Activated naive CD4-positive, alpha-beta T cell treated with anti-CD3 and anti-CD28 coated beads, Interleukin-2, amount 10 ng/mL, durations not matched to agents 7 days and 5 days (primary cell): ENCODE results near the gene PRR33.
A peak's percentile ranks its signal among the peaks of the same experiment; 100 is the strongest.

ENCODE experiments used
- CTCF ChIA-PET: fragments of 350-600 bp; sonication (Branson Sonifier 250); formaldehyde crosslinking; loops from one replicate; lab custom pipeline; 2021; ENCODE audit warnings: antibody characterized with exemption; lab: Charles Lee
- DNase-seq: peaks from one replicate; pipeline ENCODE4 v3.0.0-alpha.2; 2020
- H3K27ac Mint-ChIP-seq: one replicate; pipeline ENCODE4 v1.8.0; 2021; ENCODE audit warnings: mild to moderate bottlenecking, moderate library complexity, mixed read lengths
- H3K27me3 Mint-ChIP-seq: one replicate; pipeline ENCODE4 v1.8.0; 2021; ENCODE audit warnings: mild to moderate bottlenecking, mixed read lengths
- H3K36me3 Mint-ChIP-seq: one replicate; pipeline ENCODE4 v1.8.0; 2021; ENCODE audit warnings: mixed read lengths
- H3K4me1 Mint-ChIP-seq: one replicate; pipeline ENCODE4 v1.8.0; 2021; ENCODE audit warnings: mixed read lengths
- H3K4me3 Mint-ChIP-seq: one replicate; pipeline ENCODE4 v1.8.0; 2021; ENCODE audit warnings: mild to moderate bottlenecking, moderate library complexity, mixed read lengths
- H3K9me3 Mint-ChIP-seq: one replicate; pipeline ENCODE4 v1.8.0; 2021; ENCODE audit warnings: mixed read lengths

Gene PRR33

GRCh38 chr11:1923201-1923956 is 31.7 kb upstream of the PRR33 start:
- Mint-ChIP-seq H3K27ac (no peak overlapping the region), H3K4me3 (no peak overlapping the region), H3K27me3 (peaks cover 48% of the 10 kb centered on the region), H3K36me3 (no peaks in the 10 kb centered on the region), H3K9me3 (no peaks in the 10 kb centered on the region), H3K4me1 (peaks cover 6% of the 10 kb centered on the region)
- CTCF ChIA-PET: no interaction called here
- no peak for DNase-seq

DNA sequence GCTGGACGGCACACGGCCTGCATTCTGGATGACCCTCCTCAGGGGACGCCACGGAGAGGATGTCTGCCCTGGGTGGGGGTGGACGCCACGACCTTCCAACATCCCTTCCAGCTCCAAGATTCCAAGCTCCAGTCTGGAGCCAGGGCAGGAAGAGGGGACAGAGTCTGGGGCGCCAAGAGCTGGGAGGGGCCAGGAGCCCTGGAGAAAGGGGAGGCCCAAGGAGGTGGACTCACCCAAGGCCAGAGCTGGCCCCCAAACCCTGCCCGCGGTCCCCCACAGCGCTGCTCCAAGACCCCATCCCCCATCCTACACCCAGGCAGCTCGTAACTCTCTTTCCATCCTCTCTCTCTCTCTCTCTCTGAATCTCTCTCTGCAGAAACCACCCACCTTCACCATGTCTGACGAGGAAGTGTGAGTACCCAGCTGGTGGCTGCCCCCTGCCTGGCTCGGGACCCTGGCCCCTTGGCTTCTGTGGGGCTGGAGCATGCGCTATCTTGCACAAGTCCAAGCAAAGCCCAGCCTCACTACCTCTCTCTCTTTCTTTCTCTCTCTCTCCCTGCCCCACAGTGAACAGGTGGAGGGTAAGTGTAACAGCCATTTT is 30.9 kb upstream of the PRR33 start:
- Mint-ChIP-seq H3K36me3 (no peaks in the 10 kb centered on the region), H3K27me3 (peaks cover 50% of the 10 kb centered on the region), H3K4me1 (peaks cover 6% of the 10 kb centered on the region), H3K27ac (no peak overlapping the region), H3K4me3 (no peak overlapping the region), H3K9me3 (no peaks in the 10 kb centered on the region)
- DNase-seq: no peak
- CTCF ChIA-PET: interaction anchor here (0.6 to 2.3 kb wide), 6 partner anchors 31 to 1182 kb away, joined by 3 to 9 read pairs (median 4); partner anchors contain the start of gene PRR33

DNA sequence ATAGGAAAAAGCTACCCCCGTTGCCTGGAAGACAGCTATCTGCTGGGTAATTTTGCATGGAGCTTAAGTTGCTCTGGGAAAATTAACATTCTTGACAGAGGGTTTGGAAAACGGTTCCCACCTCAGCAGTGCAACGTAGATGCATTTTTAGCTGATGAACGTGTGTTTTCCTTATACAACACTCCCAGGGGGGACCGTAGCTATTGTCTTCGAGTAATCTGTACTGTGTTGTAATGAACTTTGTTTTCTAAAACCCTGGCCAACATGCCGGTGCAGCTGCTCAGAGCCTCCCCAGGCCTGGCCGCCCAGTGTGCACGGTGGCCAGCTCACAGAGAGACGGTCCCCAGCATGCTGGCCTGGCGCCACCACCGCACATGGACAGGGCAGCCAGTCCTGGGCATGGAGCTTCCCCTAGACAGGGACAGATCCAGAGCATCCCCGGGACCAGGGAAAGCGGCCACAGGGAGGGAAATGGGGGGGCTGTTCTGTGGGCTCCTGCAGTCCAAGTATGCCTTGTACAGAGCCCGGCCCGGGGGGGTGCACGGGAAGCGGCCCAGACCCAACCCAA is 30.0 kb upstream of the PRR33 start:
- Mint-ChIP-seq H3K9me3 (no peaks in the 10 kb centered on the region), H3K27ac (no peak overlapping the region), H3K4me3 (no peak overlapping the region), H3K4me1 (peaks cover 6% of the 10 kb centered on the region), H3K36me3 (no peaks in the 10 kb centered on the region), H3K27me3 (peaks cover 48% of the 10 kb centered on the region)
- CTCF ChIA-PET: interaction anchor here (1.0 to 2.3 kb wide), 5 partner anchors 31 to 282 kb away, joined by 3 to 9 read pairs (median 5); partner anchors contain the start of gene PRR33
- DNase-seq: no peak

DNA sequence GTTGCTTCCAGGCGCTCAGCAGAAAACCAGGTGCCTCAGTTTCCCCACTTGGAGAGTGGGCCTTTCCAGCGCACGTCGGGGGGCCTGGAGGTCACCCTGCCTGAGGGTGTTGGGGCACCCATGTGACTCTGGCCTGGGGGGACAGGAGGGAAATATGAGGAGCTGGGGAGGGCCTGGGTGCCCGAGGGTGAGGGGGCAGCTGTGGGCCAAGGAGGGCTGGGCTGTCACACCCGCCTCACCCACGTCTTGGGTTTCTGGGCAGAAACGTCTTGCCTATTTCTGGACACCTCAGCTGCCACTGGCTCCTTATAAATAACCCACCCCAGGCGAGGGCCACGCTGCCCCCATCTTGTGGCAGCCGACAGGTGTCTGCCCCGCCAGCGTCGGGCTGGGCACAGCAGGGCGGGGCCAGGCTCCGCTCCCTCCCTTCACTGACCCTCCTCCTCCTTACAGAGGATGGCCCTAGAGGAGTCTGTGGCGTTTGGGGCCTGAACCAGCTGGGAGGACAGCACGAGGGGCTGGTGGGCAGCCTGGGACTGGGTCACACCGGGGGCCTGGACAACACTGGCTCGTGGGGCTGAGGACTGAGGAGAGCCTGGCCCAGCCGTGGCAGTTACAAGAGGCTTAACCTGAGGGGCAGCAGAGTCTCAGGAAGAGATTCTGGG is 29.3 kb upstream of the PRR33 start:
- Mint-ChIP-seq H3K4me1 (peaks cover 8% of the 10 kb centered on the region), H3K4me3 (no peak overlapping the region), H3K36me3 (no peaks in the 10 kb centered on the region), H3K27ac (peak overlapping the region; percentile 49), H3K9me3 (no peaks in the 10 kb centered on the region), H3K27me3 (peaks cover 44% of the 10 kb centered on the region)
- DNase-seq: no peak
- CTCF ChIA-PET: interaction anchor here (0.6 to 2.3 kb wide), 4 partner anchors 29 to 85 kb away, joined by 3 to 9 read pairs (median 6); partner anchors contain the start of gene PRR33

DNA sequence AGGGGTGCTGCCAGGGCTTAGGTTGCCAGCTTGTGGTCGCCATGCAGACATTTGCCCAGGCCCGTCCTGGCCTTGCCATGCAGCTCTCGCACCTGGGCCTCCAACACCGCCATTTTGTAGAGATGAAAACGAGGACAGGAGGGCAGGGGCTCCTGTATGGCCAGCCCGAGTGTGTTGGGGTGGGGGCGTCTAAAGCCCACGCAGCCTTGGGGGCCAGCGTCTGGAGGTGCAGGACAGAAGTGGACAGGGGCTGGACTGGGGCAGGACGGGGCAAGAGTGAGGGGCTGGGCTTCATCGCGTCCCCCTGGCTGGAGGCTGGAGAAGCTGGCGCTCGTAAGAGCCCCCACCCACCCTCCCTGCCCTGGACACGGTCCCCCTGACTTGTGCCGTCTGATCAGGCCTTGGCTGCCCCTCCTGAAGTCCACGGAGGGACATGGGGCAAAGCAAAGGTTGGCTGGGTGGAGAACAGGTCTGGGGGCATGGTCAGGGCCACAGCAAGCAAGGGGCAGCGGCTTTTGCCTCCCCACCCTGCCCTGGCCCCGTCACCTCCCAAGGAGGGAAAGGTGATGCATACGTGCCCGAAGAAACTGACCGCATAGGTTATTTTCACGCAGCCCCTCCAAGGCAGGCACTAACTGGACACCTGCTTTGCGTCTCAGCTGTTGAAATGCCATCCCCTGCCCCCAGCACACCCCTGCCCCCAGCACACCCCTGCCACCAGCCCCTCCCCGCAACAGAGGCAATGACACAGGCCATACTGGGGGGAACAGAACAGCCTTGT is 28.6 kb upstream of the PRR33 start:
- CTCF ChIA-PET: interaction anchor here (0.6 to 2.3 kb wide), 2 partner anchors 29 kb away, joined by 3 to 9 read pairs; partner anchors contain the start of gene PRR33
- no peak for DNase-seq
- peaks cover 44% of the 10 kb centered on the region for H3K27me3 Mint-ChIP-seq
- peaks cover 13% of the 10 kb centered on the region for H3K4me1 Mint-ChIP-seq
- H3K9me3 Mint-ChIP-seq: peaks cover under 1% of the 10 kb centered on the region
- H3K4me3 Mint-ChIP-seq: no peak overlapping the region
- H3K36me3 Mint-ChIP-seq: no peaks in the 10 kb centered on the region
- no peak overlapping the region for H3K27ac Mint-ChIP-seq

GRCh38 chr11:1919391-1920127 is 27.9 kb upstream of the PRR33 start, which contains the start of gene TNNT3:
Gene TNNT3 (plus strand): TSS chr11:1919703. CDS start chr11:1922875, 3,172 bp downstream.
- peaks cover 16% of the 10 kb centered on the region for H3K4me1 Mint-ChIP-seq
- DNase-seq: no peak
- CTCF ChIA-PET: no interaction called here
- peaks cover 8% of the 10 kb centered on the region for H3K9me3 Mint-ChIP-seq
- H3K27ac Mint-ChIP-seq: peak within 1 kb of the TSS; percentile 62
- no peaks in the 10 kb centered on the region for H3K36me3 Mint-ChIP-seq
- peaks cover 44% of the 10 kb centered on the region for H3K27me3 Mint-ChIP-seq
- H3K4me3 Mint-ChIP-seq: no peak within 1 kb of the TSS

DNA sequence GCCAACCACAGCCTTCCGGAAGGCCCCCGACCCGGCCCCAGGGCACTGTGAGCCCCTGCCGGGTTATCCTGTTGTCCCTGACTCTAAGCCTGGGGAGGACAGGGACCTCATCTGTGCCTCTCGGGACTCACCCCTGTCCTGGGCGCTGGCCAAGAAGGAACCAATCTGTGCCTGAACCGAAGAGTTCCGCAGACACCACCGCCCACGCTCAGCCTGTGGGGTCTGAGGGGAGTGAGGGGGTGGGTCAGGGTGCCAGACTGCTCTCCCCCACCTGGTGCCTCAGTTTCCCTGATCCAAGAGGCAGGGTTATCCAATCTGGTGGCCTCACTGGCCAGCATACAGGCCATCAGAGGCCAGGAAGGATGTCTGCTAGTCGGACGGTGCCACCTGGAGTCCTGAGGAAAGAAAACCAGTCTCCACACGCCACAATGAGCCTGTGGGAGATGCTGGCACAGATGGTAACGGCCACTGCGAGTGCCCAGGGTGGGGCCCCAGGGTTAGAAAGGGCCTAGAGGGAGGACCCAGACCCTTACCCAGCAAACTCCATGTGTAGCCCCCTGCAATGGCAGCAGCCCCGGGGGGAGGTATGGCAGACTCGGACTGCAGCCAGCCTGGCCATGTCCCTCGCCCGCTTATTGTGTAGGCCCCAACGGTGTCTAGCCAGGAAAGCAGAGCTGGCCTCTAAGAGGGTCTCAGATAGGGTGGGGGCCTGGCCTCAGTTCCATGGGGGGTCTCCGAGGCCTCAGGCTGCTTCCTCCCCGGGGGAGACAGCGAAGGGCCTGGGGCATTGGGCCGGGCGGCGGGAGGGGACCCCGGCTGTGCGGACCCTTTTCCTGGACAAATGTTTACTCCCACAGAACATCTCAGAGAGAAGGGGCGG is 27.0 kb upstream of the PRR33 start:
- no peak overlapping the region for H3K4me3 Mint-ChIP-seq
- CTCF ChIA-PET: no interaction called here
- H3K4me1 Mint-ChIP-seq: peaks cover 15% of the 10 kb centered on the region
- peak overlapping the region; percentile 62 for H3K27ac Mint-ChIP-seq
- H3K36me3 Mint-ChIP-seq: no peaks in the 10 kb centered on the region
- no peak for DNase-seq
- peaks cover 12% of the 10 kb centered on the region for H3K9me3 Mint-ChIP-seq
- H3K27me3 Mint-ChIP-seq: peaks cover 44% of the 10 kb centered on the region

DNA sequence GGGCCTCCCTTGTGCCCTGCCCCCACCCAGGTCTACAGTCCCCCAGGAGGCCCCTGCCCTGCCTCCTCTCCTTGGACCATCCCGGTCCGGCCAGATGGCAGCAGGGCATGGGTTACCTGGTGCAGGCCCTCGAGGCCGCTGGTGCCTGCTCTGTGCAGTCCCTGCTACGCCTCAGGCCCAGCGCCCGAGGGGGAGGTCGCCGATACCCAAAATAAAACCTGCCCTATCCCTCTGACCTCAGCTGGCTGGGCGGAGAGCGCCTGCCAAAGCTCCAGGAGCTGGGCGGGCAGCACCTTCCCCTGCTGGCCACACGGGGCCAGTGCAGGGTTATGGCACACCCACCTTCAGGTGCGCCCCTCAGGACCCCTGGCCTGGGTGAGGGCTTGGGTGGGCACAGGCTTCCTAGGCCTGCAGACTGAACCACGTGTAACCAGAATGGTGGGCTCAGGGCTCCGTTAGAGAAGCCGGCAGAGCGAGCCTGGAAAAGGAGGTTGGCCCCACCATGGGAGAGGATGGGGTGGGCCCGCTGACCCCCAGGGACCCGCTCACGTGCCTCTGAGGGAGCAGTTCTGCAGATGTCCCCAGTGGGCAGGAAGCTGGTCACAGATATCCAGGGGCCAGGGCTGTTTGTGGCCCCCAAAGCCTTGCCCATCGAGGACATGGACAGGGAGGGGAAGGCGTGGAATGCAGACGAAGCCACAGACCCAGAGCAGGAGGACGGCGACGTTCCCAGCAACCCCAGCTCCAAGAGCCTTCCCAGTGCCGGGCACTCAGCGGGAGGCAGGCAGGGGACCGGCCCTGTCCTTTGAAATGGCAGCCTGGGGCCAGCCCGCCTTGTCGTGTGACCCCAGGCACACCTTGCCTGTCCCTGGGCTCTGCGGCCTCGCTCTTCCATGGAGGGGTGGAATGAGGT is 26.1 kb upstream of the PRR33 start:
- Mint-ChIP-seq H3K27ac (no peak overlapping the region), H3K36me3 (no peaks in the 10 kb centered on the region), H3K4me3 (no peak overlapping the region), H3K9me3 (peaks cover 12% of the 10 kb centered on the region), H3K27me3 (peaks cover 45% of the 10 kb centered on the region), H3K4me1 (peaks cover 12% of the 10 kb centered on the region)
- DNase-seq: no peak
- CTCF ChIA-PET: interaction anchor here (1.0 to 2.0 kb wide), 3 partner anchors 27 to 224 kb away, joined by 4 to 10 read pairs (median 9); no protein-coding TSS in a partner anchor

DNA sequence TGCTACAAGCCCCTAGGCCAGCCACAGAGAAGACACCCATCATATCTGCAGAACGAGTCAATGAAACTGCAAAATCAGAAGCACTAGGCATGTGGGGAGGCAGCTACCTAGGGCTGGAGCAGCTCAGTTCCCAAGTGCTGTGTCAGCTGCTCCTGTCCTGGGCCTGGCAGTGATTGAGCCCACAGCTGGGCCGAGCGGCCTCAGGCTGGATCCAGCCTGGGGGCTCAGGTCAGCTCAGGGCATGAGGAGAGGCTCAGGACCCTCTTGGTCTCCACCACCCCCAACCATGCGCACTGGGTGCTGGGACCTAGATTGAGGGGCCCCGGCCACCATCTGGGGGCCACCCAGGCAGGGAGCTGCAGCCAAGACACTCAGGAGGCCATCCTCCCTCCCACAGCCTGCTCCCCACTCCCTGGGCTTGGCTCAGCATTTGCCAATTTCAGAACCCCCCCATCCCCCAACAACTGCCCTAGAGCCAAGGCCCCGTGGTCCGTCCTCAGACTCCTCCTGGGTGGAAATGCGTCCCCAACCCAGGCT is 25.4 kb upstream of the PRR33 start:
- H3K36me3 Mint-ChIP-seq: no peaks in the 10 kb centered on the region
- no peak for DNase-seq
- peak overlapping the region; percentile 69 for H3K27ac Mint-ChIP-seq
- H3K4me3 Mint-ChIP-seq: no peak overlapping the region
- H3K27me3 Mint-ChIP-seq: peaks cover 38% of the 10 kb centered on the region
- peaks cover 10% of the 10 kb centered on the region for H3K4me1 Mint-ChIP-seq
- peaks cover 12% of the 10 kb centered on the region for H3K9me3 Mint-ChIP-seq
- CTCF ChIA-PET: interaction anchor here (0.7 to 2.0 kb wide), 4 partner anchors 26 to 223 kb away, joined by 4 to 10 read pairs (median 6); no protein-coding TSS in a partner anchor

DNA sequence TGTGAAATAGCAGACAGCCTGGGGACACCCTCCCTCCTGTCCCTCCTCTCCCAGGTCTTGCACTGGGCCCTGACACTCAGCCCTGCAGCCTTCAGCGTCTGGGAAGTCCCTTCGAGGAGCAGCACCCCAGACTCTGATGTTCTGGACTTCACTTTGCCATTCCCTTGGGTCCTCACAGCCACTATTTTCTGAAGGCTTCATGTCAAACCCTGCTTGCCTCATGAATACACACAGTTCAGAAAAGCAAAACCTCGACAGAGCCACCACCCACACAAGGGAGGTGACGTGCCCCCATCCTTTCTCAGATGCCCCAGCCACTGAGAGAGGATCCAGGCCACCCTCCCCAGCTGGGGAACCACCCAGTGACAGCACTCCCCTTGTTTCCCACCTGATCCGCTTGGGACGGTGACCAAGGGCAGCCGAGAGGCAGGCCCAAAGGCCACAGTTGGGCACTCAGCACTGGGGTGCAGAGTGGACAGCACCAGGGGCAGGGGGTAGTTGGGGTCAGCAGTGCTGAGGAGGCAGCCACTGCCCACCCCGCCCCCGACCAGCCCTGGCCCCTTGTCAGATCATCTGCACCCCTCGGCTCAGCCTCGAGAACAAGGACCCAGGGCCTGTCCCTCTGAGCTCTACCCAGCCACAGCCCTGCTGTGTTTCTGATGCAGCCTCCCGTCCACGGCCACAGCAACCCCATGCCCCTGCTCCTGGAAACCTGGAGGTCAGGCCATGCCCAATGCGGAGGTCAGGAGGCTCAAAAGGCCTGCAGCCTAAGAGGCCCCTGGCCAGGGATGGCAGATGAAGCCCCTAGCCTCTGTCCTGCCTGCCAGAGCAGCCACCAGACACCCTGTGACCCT is 24.7 kb upstream of the PRR33 start:
- Mint-ChIP-seq H3K36me3 (no peaks in the 10 kb centered on the region), H3K27ac (peak overlapping the region; percentile 69), H3K4me3 (no peak overlapping the region), H3K27me3 (peaks cover 34% of the 10 kb centered on the region), H3K9me3 (peaks cover 12% of the 10 kb centered on the region), H3K4me1 (peaks cover 10% of the 10 kb centered on the region)
- DNase-seq: peak; percentile 27
- CTCF ChIA-PET: interaction anchor here (0.7 to 2.0 kb wide), 3 partner anchors 26 to 222 kb away, joined by 4 to 10 read pairs (median 9); no protein-coding TSS in a partner anchor
